Measurements from ENCODE around the gene CTSD. TPM values are rescaled to one million over a fixed set of nuclear protein-coding genes. Genes with fewer than 3 reads are reported as not detected.

CTSD gene
- total RNA-seq, 4 donors from 2014 or later: 385 to 583 (median 429) TPM

DNA sequence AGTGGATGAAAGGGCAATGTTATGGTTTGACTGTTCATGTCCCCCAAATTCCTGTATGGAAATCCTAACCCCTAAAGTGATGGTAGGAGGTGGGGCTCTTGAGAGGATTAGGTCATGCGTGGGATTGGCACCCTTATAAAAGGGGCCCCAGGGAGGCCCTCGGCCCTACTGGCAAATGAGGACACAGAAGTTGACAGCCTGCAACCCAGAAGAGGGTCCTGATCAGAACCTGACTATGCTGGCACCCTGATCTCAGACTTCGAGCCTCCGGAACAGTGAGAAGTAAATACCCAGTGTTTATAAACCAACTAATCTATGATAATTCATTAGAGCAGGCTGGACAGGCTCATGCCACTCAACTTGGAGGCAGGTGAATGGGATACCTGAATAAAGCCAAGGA lies 22.0 kb downstream of the CTSD start:
- H3K27me3 ChIP-seq: peaks cover 0 to 4% of the 10 kb centered on the region in 2 donors
- WGBS, 2 donors: 84 to 90% methylated on average over 4 of the region's 4 CpGs
- no peak overlapping the region for H3K27ac ChIP-seq
- H3K4me3 ChIP-seq: no peak overlapping the region
- peaks cover 0 to 15% (median 4%) of the 10 kb centered on the region in 4 donors for H3K9me3 ChIP-seq
- peaks cover 0 to 20% (median 4%) of the 10 kb centered on the region in 4 donors for H3K4me1 ChIP-seq
- no peak for DNase-seq (ENCODE audit: low spot score in 2 of 2)
- TF ChIP-seq POLR2A (IDR thresholded peaks at IDR 0.05): no peak
- TF ChIP-seq EP300 (IDR thresholded peaks at IDR 0.05): no peak
- peaks cover 0 to 3% (median 0%) of the 10 kb centered on the region in 3 donors for H3K36me3 ChIP-seq

- DNase-seq (ENCODE audit: low spot score in 2 of 2): no peak
- Histone ChIP-seq H3K4me3 (no peak overlapping the region), H3K4me1 (peaks cover 0 to 19% (median 4%) of the 10 kb centered on the region in 4 donors), H3K9me3 (peaks cover 0 to 22% (median 5%) of the 10 kb centered on the region in 4 donors), H3K27me3 (peaks cover 0 to 12% of the 10 kb centered on the region in 2 donors), H3K36me3 (no peaks in the 10 kb centered on the region), H3K27ac (no peak overlapping the region)
- TF ChIP-seq POLR2A (IDR thresholded peaks at IDR 0.05) (no peak), EP300 (IDR thresholded peaks at IDR 0.05) (no peak)
- TF ChIP-seq, protein P1, sequence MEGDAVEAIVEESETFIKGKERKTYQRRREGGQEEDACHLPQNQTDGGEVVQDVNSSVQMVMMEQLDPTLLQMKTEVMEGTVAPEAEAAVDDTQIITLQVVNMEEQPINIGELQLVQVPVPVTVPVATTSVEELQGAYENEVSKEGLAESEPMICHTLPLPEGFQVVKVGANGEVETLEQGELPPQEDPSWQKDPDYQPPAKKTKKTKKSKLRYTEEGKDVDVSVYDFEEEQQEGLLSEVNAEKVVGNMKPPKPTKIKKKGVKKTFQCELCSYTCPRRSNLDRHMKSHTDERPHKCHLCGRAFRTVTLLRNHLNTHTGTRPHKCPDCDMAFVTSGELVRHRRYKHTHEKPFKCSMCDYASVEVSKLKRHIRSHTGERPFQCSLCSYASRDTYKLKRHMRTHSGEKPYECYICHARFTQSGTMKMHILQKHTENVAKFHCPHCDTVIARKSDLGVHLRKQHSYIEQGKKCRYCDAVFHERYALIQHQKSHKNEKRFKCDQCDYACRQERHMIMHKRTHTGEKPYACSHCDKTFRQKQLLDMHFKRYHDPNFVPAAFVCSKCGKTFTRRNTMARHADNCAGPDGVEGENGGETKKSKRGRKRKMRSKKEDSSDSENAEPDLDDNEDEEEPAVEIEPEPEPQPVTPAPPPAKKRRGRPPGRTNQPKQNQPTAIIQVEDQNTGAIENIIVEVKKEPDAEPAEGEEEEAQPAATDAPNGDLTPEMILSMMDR (IDR thresholded peaks at IDR 0.05): no peak
- 77 to 79% methylated on average over 8 of the region's 8 CpGs for WGBS, 2 donors
Measured at GRCh38 chr11:1740786-1741530, 22.8 kb downstream of the CTSD start.

GRCh38 chr11:1739576-1739975 lies 24.2 kb downstream of the CTSD start:
- no peak for DNase-seq (ENCODE audit: low spot score in 2 of 2)
- H3K4me3 ChIP-seq: no peak overlapping the region
- no peaks in the 10 kb centered on the region for H3K36me3 ChIP-seq
- H3K27me3 ChIP-seq: peaks cover 0 to 26% of the 10 kb centered on the region in 2 donors
- H3K4me1 ChIP-seq: peaks cover 0 to 11% (median 3%) of the 10 kb centered on the region in 4 donors
- 69 to 70% methylated on average over 8 of the region's 8 CpGs for WGBS, 2 donors
- H3K9me3 ChIP-seq: peaks cover 0 to 25% (median 5%) of the 10 kb centered on the region in 4 donors
- no peak overlapping the region for H3K27ac ChIP-seq
- TF ChIP-seq POLR2A (IDR thresholded peaks at IDR 0.05): no peak
- no peak for TF ChIP-seq EP300 (IDR thresholded peaks at IDR 0.05)
- TF ChIP-seq, protein P1 (IDR thresholded peaks at IDR 0.05): no peak

DNA sequence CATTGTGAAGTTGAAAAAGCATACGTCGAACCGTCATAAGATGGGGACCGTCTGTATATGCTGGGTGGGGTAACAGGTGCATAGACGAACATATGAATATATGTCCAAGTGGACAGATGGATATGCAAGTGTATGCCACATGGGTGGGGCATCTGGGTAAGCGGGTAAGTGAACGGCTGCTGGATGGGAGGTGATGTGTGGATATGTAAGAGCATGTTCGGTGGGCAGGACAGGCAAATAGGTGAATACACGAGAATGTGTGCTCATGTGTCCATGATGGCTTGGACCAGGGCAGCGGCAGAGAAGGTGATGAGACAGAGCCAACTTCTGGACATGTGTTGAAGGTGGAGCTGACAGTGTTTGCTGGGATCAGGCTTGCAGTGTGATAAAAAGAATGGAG lies 25.3 kb downstream of the CTSD start:
- H3K27me3 ChIP-seq: peaks cover 0 to 36% of the 10 kb centered on the region in 2 donors
- WGBS, 2 donors: 91% methylated on average over 10 of the region's 10 CpGs

DNA sequence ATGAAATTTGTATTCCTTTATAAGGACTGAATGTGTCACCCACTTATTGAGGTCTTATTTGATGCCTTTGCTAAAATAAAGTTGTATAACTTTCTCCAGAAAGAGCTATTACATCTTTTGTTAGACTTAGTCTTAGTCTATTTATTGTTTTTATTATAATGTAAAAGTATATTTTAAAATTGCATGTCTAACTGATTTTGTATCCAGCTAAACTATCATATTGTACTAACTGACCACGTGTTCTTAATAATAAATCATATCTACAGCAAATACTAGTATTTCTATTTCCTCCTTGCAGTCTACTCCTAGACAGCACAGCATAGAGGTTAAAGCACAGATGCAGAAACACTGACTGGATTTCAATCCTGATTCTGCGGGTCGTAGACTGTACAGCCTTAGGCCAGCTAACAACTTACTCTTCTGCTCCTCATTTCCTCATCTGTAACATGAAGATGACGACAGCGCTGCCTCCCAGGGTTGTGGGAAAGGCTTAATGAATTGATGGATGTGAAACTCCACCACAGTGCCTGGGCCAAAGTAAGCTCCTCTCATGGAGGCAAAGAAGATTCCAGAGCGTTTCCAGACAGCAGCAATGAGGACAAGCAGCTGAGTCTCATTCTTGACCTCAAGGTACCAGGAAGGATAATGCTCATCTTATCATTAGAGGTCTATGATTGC lies 26.5 kb downstream of the CTSD start:
- DNase-seq (ENCODE audit: low spot score in 2 of 2): no peak
- H3K27ac ChIP-seq: no peak overlapping the region
- TF ChIP-seq, protein P1 (IDR thresholded peaks at IDR 0.05): no peak
- TF ChIP-seq POLR2A (IDR thresholded peaks at IDR 0.05) (no peak), EP300 (IDR thresholded peaks at IDR 0.05) (no peak)
- no peaks in the 10 kb centered on the region for H3K4me1 ChIP-seq
- peaks cover 0 to 25% (median 5%) of the 10 kb centered on the region in 4 donors for H3K9me3 ChIP-seq
- no peak overlapping the region for H3K4me3 ChIP-seq
- peaks cover 0 to 48% of the 10 kb centered on the region in 2 donors for H3K27me3 ChIP-seq
- WGBS, 2 donors: 85 to 89% methylated on average over 6 of the region's 6 CpGs
- no peaks in the 10 kb centered on the region for H3K36me3 ChIP-seq

More for the DNA sequence above, 25.3 kb downstream of the CTSD start:
- no peaks in the 10 kb centered on the region for H3K36me3 ChIP-seq
- no peak for DNase-seq (ENCODE audit: low spot score in 2 of 2)
- no peak overlapping the region for H3K4me3 ChIP-seq
- H3K9me3 ChIP-seq: peaks cover 0 to 25% (median 5%) of the 10 kb centered on the region in 4 donors
- no peak overlapping the region for H3K27ac ChIP-seq
- no peaks in the 10 kb centered on the region for H3K4me1 ChIP-seq
- TF ChIP-seq, protein P1 (IDR thresholded peaks at IDR 0.05): no peak
- peak in 1 of 2 donors; percentile 19 for TF ChIP-seq EP300 (IDR thresholded peaks at IDR 0.05)

Data from tibial nerve (tissue), 4 donors.